ENCODE measurements around the gene MINDY1.

MINDY1 gene

DNA sequence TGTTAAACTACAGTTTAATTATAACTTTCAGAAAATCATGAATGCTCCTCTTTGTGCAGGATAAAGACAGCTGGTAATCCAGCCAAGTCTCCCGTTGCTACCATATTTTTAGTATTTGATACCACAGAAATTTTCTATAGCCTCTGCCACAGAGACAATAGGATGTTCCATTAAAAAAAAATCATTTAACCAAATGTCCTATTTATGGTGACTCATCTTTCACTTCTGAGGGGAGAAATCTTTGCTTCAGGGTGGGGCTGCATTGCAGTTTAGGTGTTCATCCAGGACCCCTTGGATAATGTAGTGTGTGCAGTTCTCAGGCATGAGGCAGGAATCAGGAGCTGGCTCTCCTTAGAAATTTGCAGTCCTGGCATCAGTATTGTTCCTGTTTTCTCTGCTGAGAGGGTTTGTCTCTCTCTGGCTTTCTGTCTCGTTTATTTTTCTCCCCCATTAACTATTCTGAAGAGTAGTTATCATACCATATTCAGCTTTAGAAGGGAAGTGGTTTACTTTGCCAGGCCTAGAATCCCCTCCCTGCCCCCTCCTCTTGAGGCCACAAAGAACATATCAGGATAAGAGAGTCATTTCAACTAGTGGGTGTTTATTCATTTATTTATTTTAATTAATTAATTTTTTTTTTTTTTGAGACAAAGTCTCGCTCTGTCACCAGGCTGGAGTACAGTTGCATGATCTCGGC lies 4.6 kb upstream of the MINDY1 start:
- no peak for DNase-seq

DNA sequence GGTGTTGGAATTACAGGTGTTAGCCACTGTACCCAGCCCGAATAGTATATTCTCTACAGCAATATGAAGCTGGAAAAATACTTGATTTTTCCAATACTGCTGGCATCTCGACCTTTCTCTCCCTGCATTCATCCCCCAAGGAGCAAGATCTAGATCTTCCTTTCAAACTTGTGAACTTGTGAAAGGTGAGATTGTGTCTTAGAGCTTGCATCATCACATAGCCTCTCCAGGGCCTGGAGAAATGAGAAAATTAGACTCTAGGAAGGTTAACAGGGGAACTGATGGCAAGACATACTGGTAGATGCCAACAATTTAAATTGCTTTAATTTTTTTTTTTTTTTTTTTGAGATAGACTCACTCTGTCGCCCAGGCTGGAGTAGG lies 3.6 kb upstream of the MINDY1 start:
- no peak for DNase-seq

DNA sequence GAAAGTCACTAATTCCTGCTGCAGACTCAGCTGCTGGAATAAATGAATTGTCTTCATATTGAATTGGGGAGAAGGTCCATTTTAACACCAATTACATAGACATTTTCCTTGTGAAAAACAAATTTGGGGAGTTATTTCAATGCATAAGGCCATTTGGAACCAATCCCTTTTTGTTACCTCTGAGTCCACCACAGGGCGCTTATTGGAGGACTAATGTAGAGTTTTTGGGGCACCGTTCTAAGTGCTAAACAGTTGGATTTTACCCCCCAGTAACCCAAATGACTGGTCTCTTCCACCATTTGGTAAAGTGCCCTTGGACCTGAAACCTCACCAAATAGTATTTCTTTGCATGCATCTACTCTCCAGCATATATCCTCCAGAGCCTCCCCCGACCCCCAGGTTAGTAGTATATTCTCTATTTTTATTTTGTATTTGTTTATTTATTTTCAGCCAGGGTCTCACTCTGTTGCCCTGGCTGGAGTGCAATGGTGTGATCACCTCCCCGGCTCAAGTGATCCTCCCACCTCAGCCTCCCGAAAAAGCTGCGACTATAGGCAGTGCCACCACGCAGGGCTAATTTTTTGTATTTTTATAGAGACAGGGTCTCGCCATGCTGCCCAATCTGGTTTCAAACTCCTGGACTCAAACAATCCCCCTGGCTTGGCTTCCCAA lies 3.1 kb upstream of the MINDY1 start:
- no peak for DNase-seq

DNA sequence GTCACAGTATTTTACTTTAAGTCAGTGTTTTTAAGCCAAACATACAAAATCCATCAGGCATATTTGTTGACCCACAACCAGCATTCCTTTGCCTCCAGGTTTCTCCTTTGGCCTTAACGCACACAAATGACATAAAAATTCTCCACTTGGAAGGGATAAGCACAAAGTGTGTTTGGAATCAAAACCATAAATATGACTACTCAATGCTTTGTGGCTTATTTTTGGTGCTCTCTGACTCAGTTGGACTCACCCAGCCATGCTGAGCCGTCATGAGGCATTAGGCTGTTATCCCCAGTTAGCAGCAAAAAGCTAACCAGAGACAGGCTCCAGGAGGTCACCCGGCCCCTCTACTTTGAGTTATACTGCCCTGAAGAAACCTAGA lies 2.5 kb upstream of the MINDY1 start:
- no peak for DNase-seq

DNA sequence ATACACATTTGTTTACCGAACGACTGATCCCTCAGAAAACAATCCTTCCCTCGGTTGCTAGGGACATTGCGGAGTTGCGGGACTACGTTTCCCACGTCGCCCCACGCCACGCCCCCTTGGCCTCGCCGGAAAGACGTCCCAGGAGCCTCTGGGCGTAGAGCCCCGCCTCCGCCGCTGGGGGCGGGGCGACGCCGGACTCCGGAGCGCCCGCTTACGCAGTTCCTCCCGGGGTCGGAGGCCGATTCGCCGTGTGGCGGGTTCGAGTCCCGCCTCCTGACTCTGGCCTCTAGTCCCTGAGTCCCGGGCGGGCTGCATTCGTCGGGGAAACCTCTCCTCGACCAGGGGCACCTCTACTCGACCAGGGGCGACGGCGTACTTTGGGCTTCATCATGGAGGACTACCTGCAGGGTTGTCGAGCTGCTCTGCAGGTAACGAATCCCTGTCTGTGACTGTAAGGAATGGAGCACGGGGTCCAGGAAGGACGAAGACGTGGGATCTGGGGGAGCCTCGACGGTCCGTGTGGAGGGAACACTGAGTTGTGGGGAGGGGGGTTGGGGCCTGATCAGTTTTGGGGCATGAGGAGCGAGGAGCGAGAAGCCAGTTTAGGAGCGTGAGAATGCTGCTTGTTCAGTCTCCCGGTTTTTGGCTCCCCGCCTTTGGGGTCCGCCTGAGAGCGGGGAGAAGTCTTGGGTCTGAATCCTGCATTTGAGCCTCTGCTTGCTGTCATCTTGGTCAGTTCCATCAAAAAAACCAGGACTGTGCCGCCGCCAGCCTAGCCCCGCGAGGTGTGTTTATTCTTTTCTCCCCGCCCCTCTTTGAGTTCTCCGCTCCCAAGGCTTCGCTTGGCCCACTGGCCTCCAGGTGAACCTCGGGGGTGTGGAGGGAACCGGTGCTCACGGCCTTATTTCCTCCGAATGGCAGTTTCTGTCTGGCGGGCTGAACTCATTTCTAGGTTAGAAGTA lies 1.8 kb upstream of the MINDY1 start, which contains the start of gene PRUNE1:
Gene PRUNE1, plus strand, starts transcription at position 206 of the 962 bp plus-strand sequence. Its CDS starts 184 bp downstream, at position 390.
- DNase-seq = peak; percentile 96

DNA sequence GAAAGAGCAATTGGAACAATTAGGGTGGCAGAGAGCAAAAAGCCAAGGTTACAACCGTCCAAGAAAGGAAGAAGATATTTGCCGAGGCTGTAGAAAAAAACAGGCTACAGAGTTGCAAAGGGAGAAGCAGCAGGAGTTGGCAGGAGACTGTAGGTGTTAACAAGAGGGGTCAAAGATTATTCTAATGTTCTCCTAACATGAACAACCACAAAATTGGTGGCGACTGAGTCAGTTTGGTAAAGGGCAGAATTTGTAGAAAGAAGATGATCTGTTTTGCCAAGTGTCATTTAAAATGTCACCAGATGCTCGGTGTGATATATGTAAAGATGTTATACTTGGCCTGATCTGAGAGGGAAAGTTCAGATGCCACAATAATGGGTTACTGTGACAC lies 1.1 kb upstream of the MINDY1 start:
- DNase-seq = no peak

DNA sequence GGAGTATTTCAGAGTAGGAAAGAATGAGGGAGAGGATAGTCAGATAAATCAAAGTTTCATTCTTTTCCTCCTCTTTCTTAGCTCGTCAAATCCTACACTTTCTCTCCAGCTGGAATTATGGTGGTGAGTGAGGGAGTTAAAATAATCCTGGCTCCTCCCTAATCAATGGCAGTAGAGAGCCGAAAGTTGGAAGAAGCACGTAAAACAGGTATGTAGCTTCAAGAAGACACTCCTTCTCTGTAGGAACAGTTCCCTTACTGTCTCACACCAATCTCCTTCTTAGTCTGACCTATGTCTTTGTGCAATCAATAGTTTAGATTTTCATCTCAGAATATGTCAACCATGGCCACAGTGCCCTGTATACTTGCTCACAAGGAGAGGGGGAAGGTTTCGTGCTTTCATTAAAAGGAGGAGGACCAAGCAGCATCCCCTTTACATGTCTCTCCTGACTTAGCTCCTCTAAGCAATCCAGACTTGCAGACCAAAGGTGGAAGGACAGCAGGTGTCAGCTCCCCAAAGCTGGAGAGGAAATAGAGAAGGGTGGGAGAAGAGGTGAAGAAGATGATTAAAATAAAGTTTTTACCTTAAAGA lies 878 bp downstream of the MINDY1 start:
- no peak for DNase-seq

DNA sequence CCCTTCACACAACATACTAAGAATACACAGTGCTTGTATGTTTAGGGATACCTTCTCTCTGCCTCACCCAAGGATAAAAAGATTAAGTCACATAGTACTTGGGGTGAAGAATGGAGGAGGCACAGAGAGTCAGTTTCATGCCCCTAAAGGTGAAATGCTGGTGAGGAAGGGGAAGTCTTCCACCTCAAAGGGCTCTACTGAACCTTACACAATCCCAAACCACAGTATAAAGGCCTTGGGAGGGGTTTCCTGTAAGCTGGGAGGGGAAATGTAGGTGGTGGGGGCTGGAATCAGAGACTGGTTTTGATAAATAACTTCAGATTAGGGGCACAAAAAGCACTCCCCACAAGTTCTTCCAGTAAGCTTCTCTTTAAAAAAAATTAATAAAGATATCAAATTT lies 3.5 kb downstream of the MINDY1 start:
- DNase-seq = no peak

DNA sequence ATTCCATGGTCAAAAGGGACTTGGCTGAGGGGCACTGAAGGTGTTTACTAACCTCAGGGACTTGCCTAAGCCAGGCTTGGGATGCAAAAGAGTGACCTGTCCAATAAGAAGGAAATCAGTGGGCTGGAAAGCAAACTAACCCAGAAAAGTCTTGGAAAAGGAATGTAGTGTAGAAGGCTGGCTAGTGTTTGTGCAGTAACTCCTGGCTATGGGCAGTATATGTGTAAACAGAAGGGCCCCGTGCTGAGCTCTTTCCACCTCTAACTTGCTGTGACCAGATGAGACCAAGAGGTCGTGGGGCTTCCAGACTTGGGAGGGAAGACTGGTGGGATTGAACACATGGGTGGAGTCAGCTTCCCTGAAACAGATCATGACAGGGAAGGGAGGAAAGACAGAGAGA lies 4.1 kb downstream of the MINDY1 start:
- no peak for DNase-seq

DNA sequence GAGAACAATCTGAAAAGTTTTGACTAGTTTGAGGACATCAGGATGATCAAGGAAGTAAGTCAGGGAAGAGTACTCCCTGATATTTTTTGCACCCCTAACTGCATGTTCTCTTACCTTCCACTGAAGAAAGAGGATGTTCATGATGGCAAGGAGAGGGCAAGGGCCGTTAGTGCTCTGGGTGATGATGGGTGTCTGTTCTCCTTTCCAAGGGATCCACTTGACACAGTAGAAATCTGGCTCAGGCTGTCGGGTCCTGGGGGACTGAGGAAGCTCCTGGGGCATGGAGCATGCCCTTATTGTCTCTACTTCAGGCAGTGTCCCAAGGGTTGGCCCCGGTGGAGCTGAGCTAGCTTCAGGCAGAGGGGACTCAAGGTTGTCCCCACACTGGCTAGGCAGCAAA lies 4.7 kb downstream of the MINDY1 start:
- no peak for DNase-seq

DNA sequence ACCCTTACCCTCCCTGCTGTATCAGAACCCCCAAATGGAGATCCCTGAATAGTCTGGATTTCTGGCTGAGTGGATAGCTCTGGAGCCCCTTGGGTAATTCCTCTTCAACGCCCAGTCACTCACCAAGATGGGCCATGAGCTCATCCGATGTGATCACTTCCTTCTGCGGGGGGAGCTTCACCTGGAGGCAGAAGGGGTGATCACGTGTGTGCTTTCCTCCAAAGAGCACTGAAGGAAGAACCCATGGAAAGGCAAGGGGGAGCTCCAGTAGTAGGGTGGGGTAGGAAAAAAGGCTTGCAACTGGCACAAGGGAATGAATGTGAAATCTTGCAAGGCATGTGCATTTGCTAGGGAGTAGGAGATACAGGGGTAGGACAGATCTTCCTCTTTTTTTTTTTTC lies 5.1 kb downstream of the MINDY1 start:
- no peak for DNase-seq

DNA sequence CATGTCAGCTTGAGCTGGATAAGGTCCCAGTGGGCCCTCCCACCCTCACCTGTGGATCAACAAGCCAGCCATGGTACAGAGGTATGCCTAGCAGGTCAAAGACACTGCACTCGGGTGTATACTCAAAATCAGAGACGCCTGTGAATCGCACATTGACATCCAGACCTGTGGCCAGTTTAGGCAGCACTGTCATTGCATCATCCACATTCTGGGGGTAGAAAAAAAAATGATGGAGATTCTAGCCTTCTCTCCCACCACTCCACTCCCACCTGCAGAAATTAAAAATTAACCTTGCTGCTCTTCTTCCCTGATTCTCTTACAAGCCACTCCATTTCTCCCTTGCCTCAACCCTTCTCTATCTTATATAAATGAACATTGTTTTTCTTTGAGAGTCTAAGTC lies 6.3 kb downstream of the MINDY1 start:
- DNase-seq = no peak

DNA sequence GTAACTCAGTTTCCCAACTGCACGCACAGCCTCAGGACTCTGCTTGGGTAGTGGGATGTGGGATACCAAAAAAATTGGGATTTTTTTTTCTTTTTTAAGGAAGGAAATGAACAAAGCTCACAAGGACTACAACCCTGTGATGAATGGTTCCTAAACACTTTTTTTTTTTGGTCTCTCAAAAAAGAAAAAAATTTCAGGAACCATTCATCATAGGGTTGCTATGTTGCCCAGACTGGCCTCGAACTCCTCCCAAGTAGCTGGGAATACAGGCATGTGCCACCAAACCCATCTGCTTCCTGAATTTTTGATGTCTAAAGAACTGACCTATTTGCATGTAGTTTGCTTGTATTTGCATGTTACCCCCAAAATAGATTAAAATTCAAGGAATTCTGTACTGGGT lies 6.8 kb downstream of the MINDY1 start:
- no peak for DNase-seq

DNA sequence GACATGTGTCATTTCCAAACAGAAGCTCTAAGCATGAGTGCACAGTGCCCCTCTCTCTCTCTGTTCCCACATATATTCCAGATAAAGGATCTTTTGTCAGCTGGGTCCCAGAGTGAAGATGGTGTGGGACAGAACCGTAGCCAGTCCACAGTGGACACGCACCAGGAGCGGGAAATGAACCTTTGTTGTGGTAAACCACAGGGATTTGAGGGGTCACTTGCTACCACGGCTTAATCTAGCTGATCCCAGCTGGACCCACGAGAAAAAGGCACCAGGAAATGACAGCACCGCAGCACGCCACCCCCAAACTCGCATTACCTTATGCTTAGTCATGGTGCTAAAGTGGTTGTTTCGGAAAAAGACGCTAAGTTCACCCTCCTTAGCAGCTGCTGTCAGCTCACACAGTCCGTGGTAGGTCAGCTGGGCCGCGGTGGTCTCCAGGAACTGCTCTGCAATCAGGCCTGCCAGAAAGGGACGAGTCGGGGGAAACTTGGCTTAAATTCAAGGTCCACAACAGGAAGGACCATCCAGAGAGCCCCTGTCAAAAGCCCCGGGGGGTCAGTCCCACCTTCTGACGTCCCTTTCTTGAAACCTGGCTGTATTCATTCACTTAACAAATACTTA lies 7.5 kb downstream of the MINDY1 start:
- no peak for DNase-seq

DNA sequence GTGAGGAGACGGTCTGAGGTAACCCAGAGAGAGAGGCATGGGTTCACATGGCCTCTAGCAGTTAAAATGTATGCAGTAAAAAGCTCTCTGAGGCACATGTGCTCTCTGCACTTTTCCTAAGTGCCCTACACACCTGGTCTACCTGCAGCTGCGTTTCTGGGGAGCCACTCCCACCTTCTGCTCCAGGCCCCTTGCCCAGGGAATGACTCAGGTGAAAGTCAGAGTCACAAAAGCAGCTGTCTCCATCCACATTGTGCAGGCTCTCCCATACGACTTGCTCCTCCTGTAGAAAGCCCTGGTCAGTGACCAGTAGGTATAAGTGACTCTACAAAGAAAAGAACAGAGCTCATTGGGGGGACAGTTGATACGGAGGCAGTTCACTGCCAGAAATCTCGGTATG lies 8.8 kb downstream of the MINDY1 start:
- DNase-seq = no peak

DNA sequence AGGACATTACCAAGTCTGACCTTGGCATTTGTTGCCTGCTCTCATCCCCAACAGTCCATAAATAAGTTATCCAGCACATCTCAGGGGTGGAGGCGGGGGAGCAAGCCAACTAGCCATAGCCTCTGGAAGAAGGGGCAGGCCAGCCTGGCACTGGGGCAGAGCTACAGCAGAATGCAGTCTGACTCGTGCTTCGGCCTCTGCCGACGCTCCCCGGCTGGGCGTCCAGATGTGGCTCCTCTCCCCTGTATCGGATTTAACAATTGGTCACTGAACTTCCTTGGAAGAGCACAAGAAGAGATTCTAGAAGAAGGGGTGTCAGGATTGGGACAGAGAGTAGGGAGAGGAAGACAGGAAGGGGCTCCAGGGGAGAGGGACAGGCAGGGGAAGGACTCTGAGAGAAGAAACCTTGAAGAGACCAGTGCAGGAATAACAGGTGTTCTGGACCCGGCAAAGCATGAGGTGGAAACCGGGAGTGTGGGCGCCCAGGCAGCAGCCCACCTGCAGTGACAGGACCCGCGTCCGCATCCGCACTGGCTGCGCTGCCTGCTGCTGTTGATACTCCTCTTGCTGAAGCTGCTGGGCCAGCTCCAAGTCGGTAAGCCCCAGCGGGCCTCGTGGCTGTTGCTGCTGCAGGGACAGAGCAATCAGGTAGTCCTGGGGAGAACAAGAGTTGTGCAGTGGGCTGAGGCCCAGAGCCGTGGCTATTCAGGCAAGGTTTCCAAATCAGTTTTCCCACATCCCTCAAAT lies 9.4 kb downstream of the MINDY1 start:
- no peak for DNase-seq

DNA sequence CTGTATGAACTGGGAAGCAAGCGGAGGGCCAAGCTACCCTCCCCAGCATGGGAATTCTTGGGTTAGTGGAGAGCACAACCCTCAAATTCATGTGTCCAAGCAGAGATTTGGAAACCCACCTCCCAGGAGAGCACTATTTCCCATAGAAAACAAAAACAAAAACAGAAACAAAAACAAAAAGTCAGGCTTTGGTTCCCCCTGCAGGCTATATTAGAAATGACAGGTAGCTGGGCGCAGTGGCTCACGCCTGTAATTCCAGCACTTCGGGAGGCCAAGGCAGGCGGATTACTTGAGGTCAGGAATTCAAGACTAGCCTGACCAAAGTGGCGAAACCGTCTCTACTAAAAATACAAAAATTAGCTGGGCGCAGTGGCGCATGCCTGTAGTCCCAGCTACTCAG lies 10.8 kb downstream of the MINDY1 start:
- peak; percentile 30 for DNase-seq

DNA sequence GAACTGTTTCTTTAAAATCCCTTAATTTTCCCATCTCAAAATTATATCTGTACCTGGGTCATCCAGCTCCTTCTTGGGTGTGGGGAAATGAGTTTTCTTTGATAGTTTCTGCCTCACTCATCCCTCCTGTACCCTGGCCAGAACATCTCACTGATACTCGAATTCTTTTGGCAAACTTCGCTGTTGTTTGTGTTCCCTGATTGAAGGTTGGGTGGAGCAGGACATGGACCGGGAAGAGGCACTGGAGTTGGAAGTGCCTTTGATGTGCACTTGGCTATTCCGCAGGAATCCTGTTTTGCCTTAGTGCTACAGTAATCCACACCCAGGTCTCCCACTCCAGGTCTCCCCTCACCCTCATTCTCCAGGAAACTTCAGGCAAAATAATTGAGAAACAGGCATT lies 11.2 kb downstream of the MINDY1 start:
- no peak for DNase-seq

DNA sequence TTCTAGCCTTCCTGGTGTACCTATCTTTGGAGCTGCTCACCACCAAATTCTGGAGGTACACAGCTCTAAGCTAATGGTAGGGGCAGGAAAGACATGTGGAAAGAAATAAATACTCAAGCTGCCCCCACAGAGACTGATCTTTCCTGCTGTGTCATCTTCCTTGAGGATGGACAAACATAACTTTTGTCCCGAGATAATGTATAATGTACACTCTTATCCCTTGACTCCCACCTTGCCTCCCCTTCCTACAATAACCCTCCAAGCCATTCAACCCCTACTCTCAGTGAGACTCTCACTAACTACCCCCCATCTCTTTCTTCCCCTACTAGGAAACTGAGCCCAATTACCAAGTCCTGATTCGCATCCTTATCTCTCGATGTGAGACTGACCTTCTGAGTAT lies 12.5 kb downstream of the MINDY1 start:
- no peak for DNase-seq

DNA sequence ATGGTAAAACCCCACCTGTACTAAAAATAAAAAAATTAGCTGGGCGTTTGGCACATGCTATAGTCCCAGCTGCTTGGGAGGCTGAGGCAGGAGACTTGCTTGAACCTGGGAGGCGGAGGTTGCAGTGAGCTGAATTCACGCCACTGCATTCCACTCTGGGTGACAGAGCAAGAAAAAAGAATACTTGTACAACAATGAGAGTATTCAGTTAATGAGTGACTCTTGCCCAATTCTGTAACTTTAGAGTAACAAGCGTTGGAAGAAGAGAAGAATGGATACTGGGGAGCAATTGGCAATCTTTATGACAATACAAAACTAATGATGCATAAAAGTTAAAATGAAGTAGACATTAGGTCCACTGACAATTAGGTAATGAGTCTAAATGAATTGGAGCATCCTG lies 14.1 kb downstream of the MINDY1 start:
- no peak for DNase-seq

DNA sequence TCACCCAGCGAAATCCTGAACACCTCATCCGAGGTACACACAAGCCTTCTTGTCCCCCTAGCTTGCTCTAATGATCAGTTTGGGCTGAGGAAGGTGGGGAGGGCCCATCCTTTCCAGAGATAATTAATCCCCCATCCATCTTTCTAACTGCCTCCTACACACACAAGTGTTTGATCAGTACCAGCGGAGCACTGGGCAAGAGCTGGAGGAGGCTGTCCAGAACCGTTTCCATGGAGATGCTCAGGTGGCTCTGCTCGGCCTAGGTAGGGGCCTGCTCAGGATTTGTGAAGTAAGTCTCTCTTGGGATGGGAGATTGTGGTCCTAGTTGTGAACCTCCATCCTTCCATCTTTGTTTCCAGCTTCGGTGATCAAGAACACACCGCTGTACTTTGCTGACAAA lies 18.8 kb downstream of the MINDY1 start:
- DNase-seq = no peak

DNA sequence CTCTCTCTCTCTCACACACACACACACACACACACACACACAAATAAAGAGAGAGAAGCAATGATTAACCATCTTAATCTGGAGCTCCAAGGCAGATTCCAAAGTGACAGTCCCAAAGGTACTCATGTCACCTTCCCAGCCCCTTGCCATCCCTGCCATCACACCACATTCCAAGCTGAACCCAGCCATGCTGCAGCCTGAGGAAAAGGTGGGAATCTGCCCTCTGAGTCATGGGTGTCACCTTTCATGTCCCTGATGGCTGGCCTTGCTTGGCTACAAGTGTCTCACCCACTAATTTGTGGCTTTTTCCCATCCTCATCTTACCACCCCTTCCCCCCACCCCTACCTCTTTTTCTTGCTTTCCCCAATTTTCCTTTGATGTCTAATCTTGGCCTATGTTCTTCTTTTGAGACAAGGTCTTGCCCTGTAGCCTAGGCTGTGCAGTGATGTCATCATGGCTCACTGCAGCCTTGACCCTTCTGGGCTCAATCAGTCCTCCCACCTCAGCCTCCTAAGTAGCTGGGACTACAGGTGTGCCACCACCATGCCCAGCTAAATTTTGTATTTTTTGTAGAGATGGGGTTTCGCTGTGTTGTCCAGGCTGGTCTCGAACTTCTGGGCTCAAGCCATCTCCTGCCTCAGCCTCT lies 21.4 kb downstream of the MINDY1 start:
- DNase-seq = no peak
